Measurements from ENCODE around the gene AP3B2.

AP3B2 gene

GRCh38 chr15:82689147-82689546 lies 20.5 kb downstream of the AP3B2 start:
- DNase-seq = no peak

- no peak for DNase-seq
These were observed 21.0 kb downstream of the AP3B2 start for GRCh38 chr15:82688691-82689090.

- DNase-seq = peak; percentile 45
These were observed 28.3 kb downstream of the AP3B2 start for GRCh38 chr15:82681371-82681770.

- DNase-seq = peak; percentile 93
These were observed 29.2 kb downstream of the AP3B2 start for GRCh38 chr15:82680200-82681102.

GRCh38 chr15:82679626-82680199 lies 30.0 kb downstream of the AP3B2 start:
- no peak for DNase-seq

- no peak for DNase-seq
These were observed 31.9 kb downstream of the AP3B2 start for GRCh38 chr15:82677720-82678323.

- DNase-seq = no peak
These were observed 34.8 kb downstream of the AP3B2 start for GRCh38 chr15:82674873-82675272.

GRCh38 chr15:82670699-82671098 lies 39.0 kb downstream of the AP3B2 start:
- no peak for DNase-seq

- DNase-seq = no peak
These were observed 43.1 kb downstream of the AP3B2 start for GRCh38 chr15:82666606-82667005.

- DNase-seq = no peak
These were observed 45.7 kb downstream of the AP3B2 start for GRCh38 chr15:82664021-82664420.

GRCh38 chr15:82663186-82663600 lies 46.5 kb downstream of the AP3B2 start:
- DNase-seq = peak; percentile 29

GRCh38 chr15:82662641-82663040 lies 47.0 kb downstream of the AP3B2 start:
- DNase-seq = no peak

- DNase-seq = no peak
These were observed 49.3 kb downstream of the AP3B2 start for GRCh38 chr15:82660378-82660777.

GRCh38 chr15:82656641-82657266 lies 52.9 kb downstream of the AP3B2 start:
- no peak for DNase-seq

- no peak for DNase-seq
These were observed 54.1 kb downstream of the AP3B2 start for GRCh38 chr15:82655606-82656005.

GRCh38 chr15:82653483-82654168 lies 56.0 kb downstream of the AP3B2 start:
- no peak for DNase-seq

GRCh38 chr15:82651708-82652107 lies 58.0 kb downstream of the AP3B2 start:
- no peak for DNase-seq

- DNase-seq = no peak
These were observed 59.5 kb downstream of the AP3B2 start for GRCh38 chr15:82650046-82650670.

- DNase-seq = no peak
These were observed 60.3 kb downstream of the AP3B2 start for GRCh38 chr15:82649226-82649999.

- DNase-seq = no peak
These were observed 61.2 kb downstream of the AP3B2 start for GRCh38 chr15:82648257-82649103.

GRCh38 chr15:82647835-82648256 lies 61.8 kb downstream of the AP3B2 start:
- peak; percentile 60 for DNase-seq
